GM21737 (cell line): ENCODE measurements around the gene MAGI3.
"Not testable (repeated sequence)": the region's sequence is repeated elsewhere in the genome, so short reads cannot be mapped to it uniquely, and the experiment has no call there.

Source experiments
- ATAC-seq: cut with Tn5 transposase; IDR thresholded peaks from one replicate; pipeline ENCODE4 v1.9.1; 2021; ENCODE audit warnings: mild to moderate bottlenecking, moderate library complexity; ENCODE audit not compliant: unreplicated experiment

Gene MAGI3

DNA sequence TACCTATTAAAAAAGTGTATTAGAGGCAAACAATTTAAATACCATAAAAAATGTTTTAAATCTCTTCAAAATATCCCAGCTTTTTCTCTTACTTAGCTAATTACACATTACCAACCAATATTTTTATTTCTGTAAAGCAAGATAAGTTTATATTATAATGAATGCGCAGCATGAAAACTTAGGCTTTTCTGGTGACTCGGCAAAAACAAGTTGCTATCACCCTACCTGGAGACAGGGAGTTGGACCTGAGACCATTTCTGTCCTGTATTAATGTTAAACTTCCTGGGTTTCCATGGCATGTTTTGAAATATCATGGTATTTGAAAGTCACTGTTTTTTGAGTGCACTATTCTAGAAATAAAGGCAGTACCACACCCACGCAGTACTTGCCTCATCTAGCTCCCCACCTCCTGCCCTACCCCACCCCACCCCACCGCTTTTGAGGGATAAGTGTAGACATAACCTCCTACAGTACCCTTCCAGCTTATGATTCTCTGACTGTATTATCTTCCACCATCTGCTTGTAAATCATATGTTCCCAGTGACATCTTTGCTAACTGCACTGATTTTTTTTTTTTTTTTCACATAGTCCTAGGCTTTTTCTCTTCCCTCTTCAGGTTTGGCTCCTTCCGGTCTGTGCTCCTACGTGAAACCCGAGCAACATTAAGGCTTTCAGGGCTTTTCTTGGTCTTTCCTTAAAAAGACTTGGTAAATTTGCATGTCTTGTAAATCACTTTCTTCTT is 291.5 kb downstream of the MAGI3 start:
- no peak for ATAC-seq

DNA sequence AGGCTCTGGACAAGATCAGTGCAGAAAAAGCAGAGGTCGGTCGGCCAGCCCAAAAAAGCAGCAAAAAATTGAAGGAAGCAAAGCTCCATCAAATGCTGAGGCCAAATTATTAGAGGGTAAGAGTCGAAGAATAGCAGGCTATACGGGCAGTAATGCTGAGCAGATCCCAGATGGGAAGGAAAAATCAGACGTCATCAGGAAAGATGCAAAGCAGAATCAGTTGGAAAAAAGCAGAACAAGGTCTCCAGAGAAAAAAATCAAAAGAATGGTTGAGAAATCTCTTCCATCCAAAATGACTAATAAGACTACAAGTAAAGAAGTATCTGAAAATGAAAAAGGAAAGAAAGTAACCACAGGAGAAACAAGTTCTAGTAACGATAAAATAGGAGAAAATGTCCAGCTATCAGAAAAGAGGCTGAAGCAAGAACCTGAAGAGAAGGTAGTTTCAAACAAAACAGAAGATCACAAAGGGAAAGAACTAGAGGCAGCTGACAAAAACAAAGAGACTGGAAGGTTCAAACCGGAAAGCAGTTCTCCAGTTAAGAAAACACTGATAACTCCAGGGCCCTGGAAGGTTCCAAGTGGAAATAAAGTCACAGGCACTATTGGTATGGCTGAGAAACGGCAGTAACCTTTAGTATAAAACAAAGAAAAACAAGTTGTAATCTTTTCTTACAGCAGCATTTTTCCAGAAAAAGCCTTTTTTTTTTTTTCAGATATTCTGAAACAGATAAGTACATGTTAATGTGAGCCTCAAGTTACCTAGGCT is 293.3 kb downstream of the MAGI3 start:
- ATAC-seq: no peak

DNA sequence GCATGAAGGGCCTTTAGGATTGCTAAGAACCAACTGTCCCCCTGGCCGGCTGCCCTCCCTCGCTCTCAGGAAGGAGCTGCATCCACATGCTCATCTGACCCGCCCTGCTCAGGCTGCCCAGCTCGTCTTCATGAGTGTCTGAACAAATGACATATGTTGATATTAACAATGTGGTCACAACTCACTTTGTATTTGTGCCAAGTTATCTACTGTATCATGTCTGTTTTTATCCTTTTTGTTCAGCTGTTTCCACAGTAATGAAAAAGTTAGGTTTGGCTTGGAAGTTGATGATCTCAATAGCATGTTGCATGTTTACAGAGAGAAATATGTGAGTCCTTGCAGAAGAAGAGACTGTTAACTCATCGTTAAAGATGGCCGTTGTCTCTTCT is 293.8 kb downstream of the MAGI3 start:
- no peak for ATAC-seq

DNA sequence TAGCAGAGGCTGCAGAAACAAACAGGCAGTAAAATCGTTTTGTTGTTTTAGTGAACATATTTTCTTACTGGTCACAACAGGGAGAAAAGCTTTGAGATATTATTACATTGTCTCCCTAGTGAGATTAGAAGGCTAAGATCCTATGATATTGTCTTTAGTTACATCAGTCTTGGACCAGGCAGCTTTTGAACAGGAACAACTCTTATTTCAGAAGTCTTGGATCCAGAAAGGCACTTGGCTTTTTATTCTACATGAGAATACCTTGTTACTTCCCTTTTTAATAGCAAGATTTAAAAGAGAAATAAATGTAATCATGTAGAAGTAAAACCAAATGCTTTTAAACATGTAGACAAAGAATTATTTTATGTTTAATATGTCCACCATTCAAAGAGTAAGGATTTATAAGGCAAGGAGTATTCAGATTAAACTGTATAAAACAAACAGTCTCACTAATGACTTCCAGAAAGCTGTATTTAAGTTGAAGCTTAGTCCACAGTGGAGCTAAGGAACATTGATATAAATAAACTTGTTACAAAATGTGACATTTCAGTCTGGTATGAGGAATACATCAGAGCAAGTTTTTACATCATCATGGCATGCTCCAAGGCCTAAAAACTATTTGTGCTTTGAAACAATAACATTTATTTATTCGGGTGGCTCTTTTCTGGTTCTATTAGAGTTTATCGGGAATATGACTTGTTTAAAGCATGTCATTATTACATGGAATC is 296.7 kb downstream of the MAGI3 start:
- ATAC-seq: no peak

DNA sequence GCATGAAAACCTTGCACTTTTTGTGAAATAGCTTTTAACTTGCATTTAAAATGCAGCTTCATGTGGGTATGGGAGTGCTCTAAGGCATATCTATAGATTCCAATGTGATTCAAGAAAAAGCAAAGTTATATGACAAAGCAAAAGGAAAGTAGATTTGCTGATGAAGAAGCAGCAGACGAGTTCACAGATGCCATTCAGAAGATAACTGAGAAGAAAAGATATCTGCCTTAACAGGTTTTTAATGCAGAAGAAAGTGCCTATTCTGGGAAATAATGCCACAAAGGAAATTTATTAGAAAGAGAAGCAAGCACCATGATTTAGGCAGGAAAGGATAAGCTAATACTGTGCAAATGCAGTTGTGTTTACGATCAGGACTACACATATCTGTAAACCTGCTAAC is 300.9 kb downstream of the MAGI3 start:
- no peak for ATAC-seq

DNA sequence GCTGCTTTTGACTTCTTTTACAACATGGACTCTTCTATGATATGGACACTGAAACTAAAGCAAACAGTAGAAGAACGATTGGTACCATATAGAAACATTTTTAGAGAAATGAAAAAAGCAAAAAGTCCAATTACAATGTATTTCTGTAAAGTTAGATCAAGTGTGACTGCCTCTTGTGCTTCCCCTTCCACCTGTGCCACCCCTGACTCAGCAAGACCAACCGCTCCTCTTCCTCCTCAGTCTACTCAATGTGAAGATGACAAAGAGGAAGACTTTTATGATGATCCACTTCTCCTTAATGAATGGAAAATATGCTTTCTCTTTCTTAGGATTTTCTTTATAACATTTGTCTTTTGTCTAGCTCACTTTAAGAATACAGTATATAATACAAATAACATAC is 302.0 kb downstream of the MAGI3 start:
- ATAC-seq: no peak

DNA sequence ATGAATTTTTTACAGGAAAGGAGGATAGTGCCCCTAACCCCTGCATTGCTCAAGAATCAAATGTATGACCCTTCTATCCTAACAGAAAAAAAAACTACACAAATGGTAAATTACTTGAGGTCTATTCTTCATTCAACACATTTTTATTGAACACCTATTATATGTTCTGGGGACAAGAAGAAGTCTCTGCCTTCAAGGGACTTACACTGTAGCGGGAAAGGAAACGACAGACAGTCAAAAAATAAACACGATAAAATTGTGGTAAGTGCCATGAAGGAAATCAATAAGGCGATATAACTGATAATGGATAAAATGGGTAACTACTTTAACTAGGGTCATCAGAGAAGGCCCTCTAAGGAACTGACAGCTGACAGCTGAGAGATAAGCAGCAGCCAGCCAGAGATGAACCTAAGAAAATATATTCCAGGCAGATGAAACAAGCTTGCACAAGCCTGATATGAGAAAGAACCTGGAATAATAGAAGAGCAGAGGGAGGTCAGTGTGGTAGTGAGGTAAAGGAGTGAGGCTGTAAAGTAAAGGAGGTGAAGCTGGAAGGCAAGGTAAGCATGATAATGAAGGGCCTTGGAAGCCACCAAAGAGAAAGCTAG is 302.6 kb downstream of the MAGI3 start:
- ATAC-seq: no peak

DNA sequence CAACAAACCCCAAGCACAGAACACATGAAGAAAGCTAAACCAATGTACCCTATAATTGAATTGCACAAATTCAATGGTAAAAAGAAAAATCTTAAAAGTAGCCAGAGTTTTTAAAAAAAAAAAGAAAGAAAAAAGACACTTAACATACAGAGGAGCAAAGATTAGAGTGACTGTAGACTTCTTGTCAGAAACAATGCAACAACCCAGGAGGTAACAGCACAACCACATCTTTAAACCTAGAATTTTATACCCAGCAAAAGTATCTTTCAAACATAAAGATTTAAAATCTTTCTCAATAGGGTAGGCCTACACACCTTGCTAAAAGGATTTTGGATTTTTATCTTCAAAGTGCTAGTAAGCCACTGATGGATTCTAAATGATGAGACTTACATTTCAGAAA is 304.6 kb downstream of the MAGI3 start:
- ATAC-seq: no peak

DNA sequence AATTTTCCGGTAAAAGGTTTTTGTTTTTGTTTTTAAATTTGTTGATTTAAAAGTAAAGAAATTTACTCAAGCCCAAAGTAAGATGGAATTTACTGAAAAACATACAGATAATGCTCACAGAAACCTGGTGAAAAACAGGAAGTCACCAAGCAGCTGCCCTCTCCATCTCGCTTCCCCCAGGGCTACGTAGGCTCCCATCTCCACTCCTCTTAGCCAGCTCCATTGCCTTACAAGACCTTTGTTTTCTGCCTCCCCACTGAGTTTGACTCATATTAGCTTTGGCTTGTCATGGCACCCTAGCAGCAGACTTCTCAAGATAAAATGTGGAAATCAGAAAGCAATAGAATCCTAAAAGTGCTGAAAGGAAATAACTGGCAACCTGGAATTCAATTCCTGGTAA is 311.1 kb downstream of the MAGI3 start:
- no peak for ATAC-seq

DNA sequence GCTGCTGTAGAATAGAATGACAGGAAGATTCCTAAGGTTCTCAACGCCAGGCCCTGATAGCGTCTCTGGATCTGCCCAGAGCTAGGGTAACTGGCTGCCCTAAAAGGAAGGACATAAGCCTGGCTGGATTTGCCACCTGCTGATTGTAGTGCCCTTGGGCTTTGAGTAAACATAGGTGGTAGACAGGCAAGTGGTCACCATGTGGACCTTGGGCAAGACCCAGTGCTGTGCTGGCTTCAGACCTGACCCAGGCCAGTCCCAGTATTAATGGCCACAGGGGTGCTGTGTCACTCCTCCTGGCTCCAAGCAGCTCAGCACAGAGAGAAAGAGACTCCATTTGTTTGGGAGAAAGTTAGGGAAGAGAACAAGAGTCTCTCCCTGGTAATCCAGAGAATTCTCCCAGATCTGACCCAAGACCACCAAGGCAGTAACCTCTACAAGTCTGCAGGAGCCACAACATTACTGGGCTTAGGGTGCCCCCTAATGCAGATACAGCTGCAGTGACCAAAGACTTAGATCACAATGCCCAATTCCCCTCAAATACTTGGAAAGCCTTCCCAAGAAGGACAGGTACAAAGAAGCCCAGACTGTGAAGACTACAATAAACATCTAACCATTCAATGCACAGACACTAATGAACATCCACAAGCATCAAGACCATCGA is 324.4 kb downstream of the MAGI3 start:
- no peak for ATAC-seq

DNA sequence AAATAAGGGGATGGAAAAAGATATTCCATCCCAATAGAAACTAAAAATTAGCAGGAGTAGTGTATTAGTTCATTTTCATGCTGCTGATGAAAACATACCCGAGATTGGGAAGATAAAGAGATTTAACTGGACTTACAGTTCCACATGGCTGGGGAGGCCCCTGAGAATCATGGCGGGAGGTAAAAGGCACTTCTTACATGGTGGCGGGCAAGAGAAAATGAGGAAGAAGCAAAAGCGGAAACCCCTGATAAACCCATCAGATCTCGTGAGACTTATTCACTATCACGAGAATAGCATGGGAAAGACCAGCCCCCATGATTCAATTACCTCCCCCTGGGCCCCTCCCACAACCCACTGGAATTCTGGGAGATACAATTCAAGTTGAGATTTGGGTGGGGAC is 327.2 kb downstream of the MAGI3 start:
- not testable (repeated sequence) for ATAC-seq

DNA sequence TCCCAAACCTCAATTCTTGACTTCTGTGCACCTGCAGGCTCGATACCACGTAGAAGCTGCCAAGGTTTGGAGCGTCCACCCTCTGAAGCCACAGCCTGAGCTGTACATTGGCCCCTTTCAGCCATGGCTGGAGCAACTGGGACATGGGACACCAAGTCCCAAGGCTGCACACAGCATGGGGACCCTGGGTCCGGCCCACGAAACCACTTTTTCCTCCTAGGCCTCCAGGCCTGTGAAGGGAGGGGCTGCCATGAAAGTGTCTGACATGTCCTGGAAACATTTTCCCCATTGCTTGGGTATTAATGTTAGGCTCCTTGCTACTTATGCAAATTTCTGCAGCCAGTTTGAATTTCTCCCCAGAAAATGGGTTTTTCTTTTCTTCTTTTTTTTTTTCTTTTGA is 328.3 kb downstream of the MAGI3 start:
- not testable (repeated sequence) for ATAC-seq

DNA sequence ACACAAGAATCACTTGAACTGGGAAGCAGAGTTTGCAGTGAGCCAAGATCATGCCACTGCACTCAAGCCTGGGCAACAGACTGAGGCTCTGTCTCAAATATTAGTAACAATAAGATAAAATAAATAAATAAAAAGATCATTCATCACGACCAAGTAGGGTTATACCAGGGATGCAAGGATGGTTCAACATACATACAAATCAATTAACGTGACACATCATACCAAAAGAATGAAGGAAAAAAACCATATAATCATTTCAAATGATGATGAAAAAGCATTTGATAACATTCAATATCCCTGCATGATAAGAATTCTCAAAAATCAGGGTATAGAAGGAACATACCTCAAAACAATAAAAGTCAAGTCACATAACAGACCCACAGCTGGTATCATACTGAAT is 330.7 kb downstream of the MAGI3 start:
- ATAC-seq: no peak

DNA sequence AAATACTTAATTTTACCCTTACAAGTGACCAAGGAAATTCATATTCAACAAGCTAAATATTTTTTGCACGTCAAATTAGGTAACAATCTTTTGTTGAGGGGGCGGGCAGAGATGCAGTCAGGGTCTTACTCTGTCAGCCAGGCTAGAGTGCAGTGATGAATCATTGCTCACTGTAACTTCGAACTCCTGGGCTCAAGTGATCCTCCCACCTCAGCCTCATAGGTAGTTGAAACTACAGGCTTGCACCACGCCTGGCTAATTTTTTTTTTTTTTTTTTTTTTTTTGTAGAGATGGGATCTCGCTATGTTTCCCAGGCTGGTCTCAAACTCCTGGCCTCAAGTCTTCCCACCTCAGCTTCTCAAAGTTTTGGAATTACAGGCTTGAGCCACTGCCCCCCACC is 342.5 kb downstream of the MAGI3 start:
- ATAC-seq: no peak

DNA sequence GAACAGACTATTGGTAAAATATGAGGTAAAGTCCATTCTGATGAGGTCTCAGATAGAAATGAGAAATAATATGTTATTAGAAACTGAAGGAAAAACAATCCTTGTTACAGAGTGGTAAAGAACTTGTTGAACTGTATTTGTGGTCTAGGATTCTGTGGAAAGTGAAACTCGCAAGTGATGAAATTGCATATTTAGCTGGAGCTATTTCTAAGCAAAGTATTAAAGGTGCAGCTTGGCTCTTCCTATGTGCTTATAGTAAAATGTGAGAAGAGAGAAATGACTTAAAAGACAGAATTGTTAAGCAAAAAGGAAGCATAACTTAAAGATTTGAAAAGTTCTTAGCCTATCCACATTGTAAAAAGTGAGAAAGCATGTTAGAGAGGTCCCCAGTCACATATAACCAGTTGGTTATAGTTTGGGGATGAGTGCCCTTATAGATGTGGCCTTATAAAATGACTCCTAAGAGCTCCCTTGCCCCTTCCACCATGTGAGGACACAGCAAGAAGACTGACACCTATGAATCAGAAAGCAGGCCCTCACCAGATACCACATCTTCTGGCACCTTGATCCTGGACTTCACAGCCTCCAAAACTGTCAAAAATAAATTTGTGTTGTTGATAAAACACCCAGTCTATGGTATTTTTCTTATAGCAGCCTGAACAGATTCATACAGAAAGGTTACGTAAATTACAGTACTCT is 344.2 kb downstream of the MAGI3 start:
- no peak for ATAC-seq
